Kidney capillary endothelial cell (primary cell): Measurements from ENCODE around the gene PCDH9.

Source experiments
- DNase-seq: peaks from one replicate; pipeline ENCODE4 v3.0.0-alpha.2; 2018; ENCODE audit warnings: low spot score

The PCDH9 gene

GRCh38 chr13:66576381-66576780, 653.8 kb downstream of the PCDH9 start:
- no peak for DNase-seq

GRCh38 chr13:66574606-66575005, 655.5 kb downstream of the PCDH9 start:
- no peak for DNase-seq

GRCh38 chr13:66567899-66568612, 662.1 kb downstream of the PCDH9 start:
- DNase-seq, result no peak

- DNase-seq, result no peak
Measured at GRCh38 chr13:66565279-66565678, 664.9 kb downstream of the PCDH9 start.

- no peak for DNase-seq
Measured at GRCh38 chr13:66563076-66563475, 667.1 kb downstream of the PCDH9 start.

GRCh38 chr13:66562054-66562453, 668.1 kb downstream of the PCDH9 start:
- no peak for DNase-seq

- no peak for DNase-seq
Measured at GRCh38 chr13:66560991-66561390, 669.1 kb downstream of the PCDH9 start.

- DNase-seq, result no peak
Measured at GRCh38 chr13:66560189-66560588, 669.9 kb downstream of the PCDH9 start.

GRCh38 chr13:66559093-66559492, 671.0 kb downstream of the PCDH9 start:
- no peak for DNase-seq

- DNase-seq, result no peak
Measured at GRCh38 chr13:66558506-66558905, 671.6 kb downstream of the PCDH9 start.

- no peak for DNase-seq
Measured at GRCh38 chr13:66557357-66557756, 672.8 kb downstream of the PCDH9 start.

GRCh38 chr13:66556306-66556705, 673.8 kb downstream of the PCDH9 start:
- no peak for DNase-seq

GRCh38 chr13:66553391-66553790, 676.7 kb downstream of the PCDH9 start:
- no peak for DNase-seq

GRCh38 chr13:66551128-66551527, 679.0 kb downstream of the PCDH9 start:
- DNase-seq, result no peak

GRCh38 chr13:66547685-66548084, 682.5 kb downstream of the PCDH9 start:
- DNase-seq, result no peak

- DNase-seq, result no peak
Measured at GRCh38 chr13:66546534-66547379, 683.4 kb downstream of the PCDH9 start.

GRCh38 chr13:66543780-66544179, 686.4 kb downstream of the PCDH9 start:
- no peak for DNase-seq

GRCh38 chr13:66537417-66537816, 692.7 kb downstream of the PCDH9 start:
- DNase-seq, result no peak

- DNase-seq, result no peak
Measured at GRCh38 chr13:66536746-66537145, 693.4 kb downstream of the PCDH9 start.

GRCh38 chr13:66534561-66534960, 695.6 kb downstream of the PCDH9 start:
- DNase-seq, result no peak

GRCh38 chr13:66532845-66533244, 697.3 kb downstream of the PCDH9 start:
- DNase-seq, result no peak

GRCh38 chr13:66532146-66532545, 698.0 kb downstream of the PCDH9 start:
- no peak for DNase-seq

GRCh38 chr13:66530686-66531085, 699.5 kb downstream of the PCDH9 start:
- DNase-seq, result no peak
